ENCODE data around the gene FXYD6. TPM values are rescaled to one million over a fixed set of nuclear protein-coding genes. Genes with fewer than 3 reads are reported as not detected.

Gene FXYD6
- total and polyA plus RNA-seq, 8 donors = 41.4 to 188 (median 157) TPM

DNA sequence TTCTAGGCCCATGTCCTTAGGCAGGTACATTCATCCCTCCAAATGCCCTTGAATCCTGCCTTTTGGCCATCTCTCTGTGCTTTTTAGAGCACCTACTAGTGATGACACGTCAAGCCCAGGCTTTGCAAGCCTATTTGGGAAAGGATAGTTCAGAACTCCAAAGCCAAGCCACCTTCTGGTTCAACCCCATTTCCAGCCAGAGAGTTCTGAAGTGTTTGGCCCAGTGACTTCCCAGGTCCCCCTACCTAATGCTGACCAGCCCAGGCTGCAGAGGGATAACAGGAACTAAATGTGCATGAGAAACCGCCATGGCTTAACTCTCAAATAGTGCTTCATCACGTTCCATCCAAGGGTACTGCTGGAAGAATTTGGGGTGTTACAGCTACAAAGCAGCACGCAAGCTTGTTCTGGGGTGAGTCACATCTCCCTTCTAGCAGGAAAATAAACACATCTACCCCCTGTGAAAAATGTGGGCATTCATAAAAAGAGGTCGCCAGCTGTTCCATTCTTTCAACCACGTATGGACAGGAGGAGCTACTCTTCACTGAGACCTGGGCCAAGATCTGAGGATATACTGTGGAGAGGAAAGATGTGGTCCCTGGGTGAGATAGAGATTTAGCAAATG is 2.0 kb upstream of the FXYD6 start:
- peaks cover under 1 to 41% of the 10 kb centered on the region in 2 donors for H3K4me1 ChIP-seq
- no peaks in the 10 kb centered on the region for H3K36me3 ChIP-seq
- TF ChIP-seq, protein P1, sequence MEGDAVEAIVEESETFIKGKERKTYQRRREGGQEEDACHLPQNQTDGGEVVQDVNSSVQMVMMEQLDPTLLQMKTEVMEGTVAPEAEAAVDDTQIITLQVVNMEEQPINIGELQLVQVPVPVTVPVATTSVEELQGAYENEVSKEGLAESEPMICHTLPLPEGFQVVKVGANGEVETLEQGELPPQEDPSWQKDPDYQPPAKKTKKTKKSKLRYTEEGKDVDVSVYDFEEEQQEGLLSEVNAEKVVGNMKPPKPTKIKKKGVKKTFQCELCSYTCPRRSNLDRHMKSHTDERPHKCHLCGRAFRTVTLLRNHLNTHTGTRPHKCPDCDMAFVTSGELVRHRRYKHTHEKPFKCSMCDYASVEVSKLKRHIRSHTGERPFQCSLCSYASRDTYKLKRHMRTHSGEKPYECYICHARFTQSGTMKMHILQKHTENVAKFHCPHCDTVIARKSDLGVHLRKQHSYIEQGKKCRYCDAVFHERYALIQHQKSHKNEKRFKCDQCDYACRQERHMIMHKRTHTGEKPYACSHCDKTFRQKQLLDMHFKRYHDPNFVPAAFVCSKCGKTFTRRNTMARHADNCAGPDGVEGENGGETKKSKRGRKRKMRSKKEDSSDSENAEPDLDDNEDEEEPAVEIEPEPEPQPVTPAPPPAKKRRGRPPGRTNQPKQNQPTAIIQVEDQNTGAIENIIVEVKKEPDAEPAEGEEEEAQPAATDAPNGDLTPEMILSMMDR (IDR thresholded peaks at IDR 0.05) = no peak
- DNase-seq = no peak
- no peak for ATAC-seq
- no peak overlapping the region for H3K27ac ChIP-seq
- H3K27me3 ChIP-seq = peaks cover 39 to 81% of the 10 kb centered on the region in 2 donors
- intact Hi-C loops (cut with DNase I) = no loop called here
- H3K9me3 ChIP-seq = no peaks in the 10 kb centered on the region
- H3K4me3 ChIP-seq = no peak overlapping the region

DNA sequence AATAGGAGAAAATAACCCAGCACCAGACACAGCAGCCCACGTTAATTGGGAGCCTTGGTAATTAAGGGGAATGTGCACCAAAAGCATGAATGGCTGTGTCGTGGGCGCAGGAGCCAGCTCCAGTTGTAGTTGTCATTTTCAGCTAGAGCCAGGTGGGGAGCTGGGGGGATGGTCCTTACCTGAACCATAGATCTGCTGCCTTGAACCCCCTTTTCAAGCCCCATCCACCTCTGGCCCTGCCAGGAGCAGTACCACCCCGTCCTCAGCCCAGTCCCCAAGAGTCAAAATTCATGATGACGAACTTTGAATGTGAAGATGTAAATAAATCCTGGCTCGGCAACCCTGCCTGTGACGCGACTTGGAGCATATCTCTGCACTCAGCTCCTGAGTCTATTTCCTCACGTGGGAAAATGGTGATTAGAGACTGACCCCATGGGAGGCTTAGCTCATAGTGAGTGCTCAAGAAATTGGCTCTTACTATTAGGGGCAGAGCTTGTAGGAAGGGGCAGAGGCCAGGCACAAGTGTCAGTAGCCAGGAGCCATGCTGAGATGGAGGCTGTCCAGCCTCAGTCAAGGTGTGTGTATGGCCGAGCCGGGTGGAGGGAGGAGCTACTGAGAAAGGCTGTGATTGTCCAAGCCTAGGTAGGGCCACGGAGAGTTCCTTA is 794 bp upstream of the FXYD6 start:
- ATAC-seq (no peak), DNase-seq (no peak)
- intact Hi-C loops (cut with DNase I) = no loop called here
- peak overlapping the region; percentile 39 to 60 for H3K27ac ChIP-seq
- H3K4me1 ChIP-seq = peaks cover 5 to 53% of the 10 kb centered on the region in 2 donors
- H3K4me3 ChIP-seq = peak overlapping the region; percentile 40 to 47
- peaks cover 34 to 75% of the 10 kb centered on the region in 2 donors for H3K27me3 ChIP-seq
- H3K36me3 ChIP-seq = no peaks in the 10 kb centered on the region
- TF ChIP-seq, protein P1 (IDR thresholded peaks at IDR 0.05) = no peak
- H3K9me3 ChIP-seq = no peaks in the 10 kb centered on the region

DNA sequence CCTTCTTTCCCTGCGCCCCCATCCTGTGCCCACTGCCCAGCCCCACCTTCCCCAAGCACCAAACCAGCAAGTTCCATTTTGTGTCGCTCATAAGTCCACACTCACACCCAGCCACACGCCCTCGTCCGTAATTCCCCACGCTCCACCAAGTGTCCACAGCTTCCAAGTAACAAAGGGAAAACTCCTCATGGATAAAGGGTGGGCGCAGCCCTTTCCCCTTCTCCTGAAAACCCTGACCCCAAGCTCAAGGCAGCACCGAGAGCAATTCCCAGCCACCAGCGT is 458 bp downstream of the FXYD6 start:
- TF ChIP-seq, protein P1 (IDR thresholded peaks at IDR 0.05) = no peak
- H3K27ac ChIP-seq = peak overlapping the region; percentile 46 to 60
- H3K27me3 ChIP-seq = peaks cover 34 to 72% of the 10 kb centered on the region in 2 donors
- no peaks in the 10 kb centered on the region for H3K9me3 ChIP-seq
- peak overlapping the region; percentile 40 to 47 for H3K4me3 ChIP-seq
- H3K36me3 ChIP-seq = no peaks in the 10 kb centered on the region
- ATAC-seq (peak; percentile 3), DNase-seq (no peak)
- H3K4me1 ChIP-seq = peaks cover 5 to 53% of the 10 kb centered on the region in 2 donors
- intact Hi-C loops (cut with DNase I) = no loop called here

DNA sequence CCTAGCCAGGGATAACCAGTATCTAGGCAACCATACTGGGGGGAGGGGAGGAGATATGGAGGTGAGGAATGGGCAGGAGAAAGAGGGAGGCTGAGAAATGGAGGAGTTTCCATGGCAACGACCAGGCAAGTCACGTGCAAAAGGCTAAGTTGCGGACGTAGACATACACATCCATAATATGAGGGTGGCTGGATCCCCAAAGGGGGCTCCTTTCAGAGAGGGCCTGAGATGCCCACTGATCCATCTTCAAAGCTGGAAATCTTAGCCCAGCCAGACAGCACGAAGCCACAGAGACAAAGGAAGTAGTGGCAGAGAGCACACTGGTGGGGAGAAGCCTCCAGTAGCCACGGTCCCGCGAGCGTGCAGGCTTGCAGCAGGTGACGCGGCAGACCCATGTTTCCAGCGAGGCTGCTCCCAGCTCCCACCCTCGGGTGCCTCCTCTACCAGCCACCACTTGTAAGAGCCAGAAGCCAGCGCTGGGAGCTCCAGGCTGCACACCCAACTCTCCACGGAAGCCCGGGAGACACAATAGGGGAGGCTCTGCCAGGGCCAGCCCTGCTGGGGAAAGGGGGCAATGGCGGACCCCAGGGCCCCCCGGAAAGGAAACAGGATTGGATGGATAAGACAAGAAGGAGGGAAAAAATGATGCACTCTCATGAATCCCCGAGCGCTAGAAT is 938 bp downstream of the FXYD6 start:
- Histone ChIP-seq H3K27ac (peak overlapping the region in 1 of 2 donors; percentile 60), H3K9me3 (no peaks in the 10 kb centered on the region), H3K4me1 (peaks cover 5 to 53% of the 10 kb centered on the region in 2 donors), H3K27me3 (peaks cover 34 to 72% of the 10 kb centered on the region in 2 donors), H3K4me3 (peak overlapping the region; percentile 40 to 47), H3K36me3 (no peaks in the 10 kb centered on the region)
- DNase-seq (no peak), ATAC-seq (peak; percentile 8)
- TF ChIP-seq, protein P1 (IDR thresholded peaks at IDR 0.05) = no peak
- intact Hi-C loops (cut with DNase I) = no loop called here

DNA sequence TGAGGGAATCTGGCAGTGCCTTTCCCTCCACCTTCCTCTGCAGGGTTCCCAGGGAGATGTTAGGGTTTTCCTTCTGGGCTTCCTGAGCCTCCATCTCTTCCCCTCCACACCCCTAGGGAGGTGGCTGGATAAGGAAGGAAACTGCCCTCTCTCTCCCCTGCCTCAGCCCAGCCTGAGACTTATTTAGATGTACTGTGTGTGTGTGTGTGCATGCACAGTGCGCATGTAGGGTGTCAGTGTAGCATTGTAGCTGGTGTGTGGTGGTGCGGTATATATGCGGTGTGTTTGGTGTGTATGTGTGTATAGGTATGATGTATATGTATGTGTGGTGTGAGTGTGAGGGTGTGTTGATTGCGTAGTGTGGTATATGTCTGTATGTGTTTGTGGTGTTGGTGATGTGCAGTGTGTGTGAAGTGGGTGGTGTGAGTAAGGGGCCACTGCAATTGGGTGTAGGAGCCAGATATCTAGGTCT is 1.5 kb downstream of the FXYD6 start:
- no peaks in the 10 kb centered on the region for H3K9me3 ChIP-seq
- TF ChIP-seq, protein P1 (IDR thresholded peaks at IDR 0.05) = no peak
- ATAC-seq (no peak), DNase-seq (no peak)
- peak overlapping the region in 1 of 2 donors; percentile 47 for H3K4me3 ChIP-seq
- no peaks in the 10 kb centered on the region for H3K36me3 ChIP-seq
- peaks cover 5 to 53% of the 10 kb centered on the region in 2 donors for H3K4me1 ChIP-seq
- H3K27ac ChIP-seq = peak overlapping the region in 1 of 2 donors; percentile 60
- peaks cover 34 to 69% of the 10 kb centered on the region in 2 donors for H3K27me3 ChIP-seq
- intact Hi-C loops (cut with DNase I) = no loop called here
